Measurements from ENCODE around the gene RALGAPB. TPM values are rescaled to one million over a fixed set of nuclear protein-coding genes. Genes with fewer than 3 reads are reported as not detected.
"Not testable (repeated sequence)": the region's sequence is repeated elsewhere in the genome, so short reads cannot be mapped to it uniquely, and the experiment has no call there.

The RALGAPB gene
- polyA plus RNA-seq, 5 donors, result 27.0 to 41.5 (median 37.5) TPM

- DNase-seq, result no peak
Observed at GRCh38 chr20:38584099-38584763, 111.6 kb downstream of the RALGAPB start.

DNA sequence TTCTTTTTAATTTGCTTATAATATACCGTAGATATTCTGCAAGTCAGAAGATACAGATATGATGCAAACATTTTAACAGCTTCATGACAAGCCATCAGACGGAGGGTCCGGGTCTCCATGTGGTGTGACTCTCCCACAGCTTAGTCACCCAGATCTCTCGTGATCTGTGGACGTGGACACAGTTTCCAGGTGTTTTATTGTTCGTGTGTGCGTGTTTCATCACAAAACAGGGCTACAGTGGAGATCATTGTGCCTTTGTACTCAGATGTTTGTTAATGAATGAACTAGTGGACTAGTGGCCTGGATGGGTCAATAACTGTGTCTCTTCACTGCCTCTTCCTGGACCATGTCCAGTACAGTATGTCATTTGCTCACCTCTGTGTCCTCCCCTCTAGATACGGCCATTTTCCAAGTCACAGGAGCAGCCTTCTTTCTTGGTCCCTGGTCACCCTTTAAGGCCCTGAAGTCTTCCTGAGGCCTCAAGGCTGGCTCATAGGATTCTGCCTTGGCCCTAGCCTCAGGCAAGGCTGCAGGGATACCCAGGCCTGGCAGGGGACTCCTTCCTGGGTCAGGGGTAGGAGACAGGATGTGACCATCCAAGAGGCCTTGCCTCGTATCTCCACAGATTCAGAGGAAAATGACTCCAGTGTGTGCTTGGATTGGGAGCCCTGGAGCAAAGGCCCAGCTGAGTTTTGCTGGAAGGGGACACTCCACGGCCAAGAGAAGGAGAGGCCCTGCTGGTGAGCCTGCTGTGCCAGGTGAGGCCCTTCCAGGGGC, 112.9 kb downstream of the RALGAPB start:
- DNase-seq, result no peak

DNA sequence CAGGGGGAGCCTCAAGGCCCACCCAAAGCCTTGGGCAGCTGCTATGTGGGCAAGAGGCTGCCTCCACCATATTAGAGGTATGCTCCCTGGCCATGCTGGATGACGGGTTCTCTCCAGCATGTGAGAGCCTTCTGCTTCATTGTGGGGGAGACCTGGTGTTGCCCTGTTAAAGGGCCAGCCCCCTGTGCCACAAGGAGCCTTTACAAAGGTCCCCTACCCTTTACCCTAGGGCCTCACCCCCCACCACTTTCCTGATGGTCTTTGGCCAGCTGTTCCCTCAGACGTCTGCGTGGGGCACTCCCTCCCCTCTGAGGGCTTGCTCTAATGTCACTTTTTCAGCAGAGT, 113.5 kb downstream of the RALGAPB start:
- no peak for DNase-seq

DNA sequence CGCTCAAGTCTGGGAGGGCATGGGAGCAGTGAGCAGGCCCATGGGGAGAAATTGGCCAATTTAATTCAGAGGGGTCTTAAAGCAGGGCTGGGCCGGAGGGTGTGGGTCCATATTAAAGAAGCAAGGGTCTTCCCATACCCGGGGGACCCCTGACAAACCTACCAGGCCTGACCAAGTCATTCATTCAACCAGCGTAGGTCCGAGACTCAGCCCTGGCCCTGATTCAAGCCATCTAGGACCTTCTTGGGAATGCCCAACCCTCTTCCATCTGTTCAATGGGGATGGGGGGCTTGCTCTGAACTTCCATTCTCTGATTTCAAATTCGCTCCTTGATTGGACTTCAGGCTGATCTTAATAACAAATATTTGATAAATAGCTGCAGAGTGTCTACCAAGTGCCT, 115.7 kb downstream of the RALGAPB start:
- DNase-seq, result no peak

DNA sequence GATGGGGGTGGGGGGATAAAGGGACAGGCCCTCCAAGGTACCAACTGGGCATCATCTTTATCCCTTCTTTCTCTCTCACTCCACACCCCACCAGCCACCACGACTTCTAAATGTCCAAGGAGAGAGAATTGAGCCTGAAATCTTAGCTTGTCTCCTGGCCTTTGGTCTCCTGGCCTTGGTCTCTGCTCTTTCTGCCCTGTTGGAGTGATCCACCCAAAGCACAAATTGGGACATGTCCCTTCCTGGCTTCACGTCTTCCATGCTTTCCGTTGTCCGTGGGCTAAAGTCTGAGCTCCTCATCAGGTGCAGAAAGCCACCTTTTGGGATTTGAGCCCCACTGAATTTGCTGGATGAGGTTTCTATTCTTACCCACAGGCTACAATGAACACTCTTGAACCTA, 116.7 kb downstream of the RALGAPB start:
- no peak for DNase-seq

GRCh38 chr20:38589967-38590675, 117.5 kb downstream of the RALGAPB start:
- DNase-seq, result no peak

DNA sequence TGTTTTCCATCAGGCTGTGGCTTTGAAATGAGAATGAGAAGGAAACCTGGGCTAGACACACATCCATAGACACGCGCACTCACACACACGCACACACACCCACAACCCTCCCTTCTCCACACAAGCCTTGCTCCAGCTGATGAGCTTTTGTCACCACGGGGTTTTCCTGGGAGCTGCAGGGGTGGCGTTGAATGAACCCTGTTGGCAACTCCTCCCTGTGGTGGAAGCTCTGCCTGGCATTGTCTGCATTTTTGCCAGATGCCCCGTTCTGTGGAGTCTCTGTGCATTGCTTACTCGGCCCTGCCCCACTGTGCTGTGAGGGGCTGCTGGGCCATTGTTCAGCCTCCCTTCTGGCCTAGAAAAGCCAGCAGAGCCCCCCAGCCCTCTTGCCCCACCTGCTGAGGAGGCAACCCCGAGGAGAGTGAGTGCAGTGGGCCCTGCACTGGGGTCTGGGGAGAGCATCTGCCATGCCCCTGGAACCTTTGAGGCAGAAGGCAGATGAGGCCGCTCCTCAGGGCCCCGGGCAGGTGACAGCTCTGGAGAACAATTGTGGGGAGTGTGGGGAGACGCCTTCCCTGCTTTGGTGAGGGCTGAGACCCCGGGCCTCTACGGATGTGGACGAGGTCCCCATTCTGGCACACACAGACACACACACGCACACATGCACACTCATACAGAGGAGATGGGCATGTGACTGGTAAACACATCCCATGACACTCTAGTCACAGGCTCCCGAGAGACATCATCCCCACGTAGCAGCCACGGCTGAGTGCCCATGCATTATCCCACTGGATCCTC, 118.2 kb downstream of the RALGAPB start:
- DNase-seq, result no peak

- DNase-seq, result no peak
Observed at GRCh38 chr20:38591474-38592410, 119.1 kb downstream of the RALGAPB start.

GRCh38 chr20:38592411-38592790, 119.8 kb downstream of the RALGAPB start:
- DNase-seq, result not testable (repeated sequence)

GRCh38 chr20:38594281-38594680, 121.6 kb downstream of the RALGAPB start:
- DNase-seq, result not testable (repeated sequence)

DNA sequence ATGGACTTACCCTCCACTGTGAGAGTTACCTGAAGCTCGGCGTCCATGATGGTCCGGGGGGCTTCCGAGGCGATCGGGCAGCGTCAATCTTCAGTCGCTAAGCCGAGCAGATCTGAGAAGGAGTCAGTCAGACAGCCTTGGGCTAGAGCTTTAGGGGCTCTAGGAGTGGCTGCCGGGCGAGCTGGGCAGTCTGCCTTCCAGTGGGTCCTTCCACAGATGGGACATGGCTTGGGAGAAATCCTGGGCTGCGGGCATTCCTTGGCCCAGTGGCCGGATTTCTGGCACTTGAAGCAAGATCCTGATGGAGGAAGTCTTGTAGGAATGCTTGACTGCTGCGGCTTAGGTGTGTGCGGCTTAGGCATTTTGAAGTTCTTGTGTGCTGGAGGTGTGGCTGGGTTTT, 123.2 kb downstream of the RALGAPB start:
- DNase-seq, result not testable (repeated sequence)

DNA sequence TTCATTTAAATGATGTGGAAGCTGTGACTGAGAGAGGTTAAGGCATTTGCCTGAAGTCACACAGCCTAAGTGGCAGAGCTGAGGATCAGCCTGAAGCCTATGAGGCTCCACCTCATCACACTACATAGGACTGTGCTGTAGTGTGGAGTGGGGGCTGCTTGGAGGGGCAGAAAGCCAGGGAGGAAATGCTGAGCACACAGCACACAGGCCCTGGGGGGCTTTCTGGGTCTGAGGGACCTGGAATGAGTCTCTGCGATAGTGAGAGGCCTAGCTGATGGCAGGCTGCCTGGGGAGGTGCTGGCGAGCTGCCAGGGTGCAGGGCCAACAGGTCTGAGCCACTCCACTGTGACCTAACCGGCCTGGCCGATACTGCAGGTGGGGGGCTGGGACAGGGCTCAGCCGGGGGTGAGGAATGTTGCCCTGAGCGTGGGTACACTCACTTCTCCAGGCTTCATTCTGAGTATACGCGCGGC, 126.8 kb downstream of the RALGAPB start:
- DNase-seq, result peak; percentile 28 to 29

DNA sequence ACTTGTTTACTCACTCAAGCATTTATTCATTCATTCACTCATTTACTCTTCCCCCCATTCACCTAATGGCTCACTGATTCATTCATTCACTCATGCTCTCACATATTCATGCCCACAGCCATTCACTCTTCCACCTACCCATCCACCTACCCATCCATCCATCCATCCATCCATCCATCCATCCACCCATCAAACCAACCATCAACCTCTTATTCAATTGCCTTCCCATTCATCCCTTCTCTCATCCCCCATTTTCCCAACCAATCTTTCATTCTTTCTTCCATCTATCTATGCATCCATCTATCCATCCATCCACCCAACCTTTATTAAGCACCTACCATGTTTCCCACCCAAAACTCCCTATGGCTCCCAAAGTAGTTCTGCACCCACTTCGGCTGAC, 127.4 kb downstream of the RALGAPB start:
- no peak for DNase-seq

DNA sequence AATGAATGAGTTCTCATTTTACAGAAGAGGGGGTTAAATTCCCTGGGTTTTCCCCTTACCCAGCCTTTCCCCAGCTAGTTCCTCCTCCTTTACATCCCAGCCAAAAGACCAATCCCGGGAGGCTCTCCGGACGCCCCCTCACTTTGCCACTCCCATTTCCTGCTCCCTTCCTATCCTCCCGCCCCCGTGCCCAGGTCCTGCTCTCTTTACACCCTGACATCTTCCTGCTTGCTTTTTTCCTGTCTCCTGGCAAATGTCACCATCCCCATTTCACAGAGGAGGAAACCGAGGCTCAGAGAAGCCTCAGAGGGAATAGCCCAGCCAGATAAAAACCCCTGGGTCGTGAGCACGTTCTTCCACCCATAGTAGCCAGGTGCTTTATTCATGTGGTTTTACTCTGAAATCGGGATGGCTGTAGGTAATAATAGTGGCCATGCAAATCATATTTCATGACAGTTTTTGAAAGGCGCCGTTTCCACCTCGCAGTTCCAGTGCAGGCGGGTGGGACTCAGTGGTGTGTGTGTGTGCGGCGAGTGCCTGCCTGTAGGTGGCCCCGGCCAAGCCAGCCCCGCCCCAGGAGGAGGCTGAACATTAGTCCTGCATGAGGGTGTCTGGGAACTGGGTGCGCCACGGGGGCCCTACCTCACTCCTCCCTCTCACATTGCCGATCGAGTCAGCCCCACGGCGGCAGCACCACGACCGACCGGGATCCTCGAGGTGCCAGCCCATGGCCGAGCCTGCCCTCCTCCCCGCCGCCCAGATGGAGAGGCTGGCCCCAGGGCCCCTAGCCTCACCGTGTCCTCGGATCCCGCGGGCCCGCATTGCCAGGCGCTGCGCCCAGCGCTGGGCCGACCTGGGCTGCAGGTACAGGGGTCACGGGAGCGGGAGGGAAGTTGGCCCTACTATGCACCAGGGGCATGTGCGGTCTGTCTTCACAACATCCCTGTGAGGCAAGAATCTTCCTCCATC, 128.9 kb downstream of the RALGAPB start, which contains the start of gene ARHGAP40:
Gene ARHGAP40, plus strand, starts transcription at position 594 of the 969 bp plus-strand sequence.
- DNase-seq, result no peak

DNA sequence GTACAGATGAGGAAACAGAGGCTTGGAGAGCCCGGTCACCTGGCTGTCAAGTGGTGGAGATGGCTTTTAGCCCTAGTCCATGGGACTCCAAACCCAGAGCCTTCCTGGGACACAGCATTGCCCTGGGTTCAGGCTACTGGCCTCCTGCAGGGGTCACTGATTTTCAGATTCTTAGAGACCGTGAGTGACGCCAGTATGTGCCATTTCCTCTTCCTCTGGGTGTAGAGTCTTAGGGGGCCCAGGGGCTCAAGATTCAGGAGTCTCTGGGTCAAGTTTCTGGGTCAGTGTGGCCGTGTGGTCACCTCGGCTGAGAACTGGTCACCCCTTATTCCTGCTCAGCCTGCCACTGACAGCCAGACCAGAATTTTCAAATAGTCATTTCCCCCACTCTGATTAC, 129.5 kb downstream of the RALGAPB start:
- DNase-seq, result no peak

DNA sequence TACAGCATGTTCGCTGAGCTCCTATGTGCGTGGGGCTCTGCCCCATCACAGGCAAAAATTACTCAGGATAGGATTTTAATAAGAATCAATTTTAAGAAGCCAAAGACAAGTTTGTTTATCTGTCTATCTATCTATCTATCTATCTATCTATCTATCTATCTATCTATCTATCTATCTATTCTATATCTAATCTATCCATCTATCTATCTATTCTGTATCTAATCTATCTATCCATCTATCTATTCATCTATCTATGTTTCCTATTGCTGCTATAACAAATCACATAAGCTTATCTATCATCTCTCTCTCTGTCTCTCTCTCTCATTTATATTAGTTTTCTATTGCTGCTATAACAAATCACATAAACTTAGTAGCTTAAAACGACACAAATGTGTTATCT, 130.6 kb downstream of the RALGAPB start:
- DNase-seq, result no peak

GRCh38 chr20:38604873-38605303, 132.2 kb downstream of the RALGAPB start:
- no peak for DNase-seq

- DNase-seq, result no peak
Observed at GRCh38 chr20:38607351-38607750, 134.7 kb downstream of the RALGAPB start.

DNA sequence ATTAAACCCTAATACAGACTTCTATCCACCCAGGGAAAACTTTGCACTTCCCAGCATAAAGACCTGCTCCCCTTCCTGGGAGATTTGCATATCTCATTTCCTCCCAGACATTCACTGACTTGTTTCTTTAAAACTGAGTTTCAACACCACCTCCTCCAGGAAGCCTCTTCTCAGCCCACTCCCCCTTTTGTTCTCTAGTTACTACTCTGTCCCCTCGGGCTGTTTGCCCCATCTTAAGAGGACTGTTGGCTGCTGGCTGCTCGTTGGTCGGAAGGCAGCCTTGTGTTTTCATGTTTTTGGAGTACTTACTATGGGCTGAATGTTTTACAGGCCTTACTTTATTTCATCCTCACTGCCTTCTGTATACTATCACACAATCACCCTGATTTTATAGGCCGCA, 135.5 kb downstream of the RALGAPB start:
- no peak for DNase-seq

Measured in right lung (tissue), 5 donors.